ENCODE results near the gene TASP1. TPM values are rescaled to one million over a fixed set of nuclear protein-coding genes. Genes with fewer than 3 reads are reported as not detected.

Gene TASP1
- total RNA-seq, 6 experiments from 2014 or later, result 5.2 to 6.4 (median 6.0) TPM

GRCh38 chr20:13344671-13345070 lies 294.1 kb downstream of the TASP1 start:
- H3K27me3 Mint-ChIP-seq (ENCODE audit: insufficient read depth), result 0 out of 2 replicates have a peak, but pooled peaks cover 1% of the 10 kb centered on the region
- peaks cover 6% of the 10 kb centered on the region; the same call in 1 of the 2 replicates for H3K9me3 Mint-ChIP-seq
- H3K27ac Mint-ChIP-seq, result no peak overlapping the region
- peaks cover 12% of the 10 kb centered on the region for H3K4me1 Mint-ChIP-seq (ENCODE audit: low read depth)
- no peaks in the 10 kb centered on the region for H3K36me3 Mint-ChIP-seq (ENCODE audit: low read depth)
- no peak for DNase-seq
- no peak overlapping the region for H3K4me3 Mint-ChIP-seq
- no peak for TF ChIP-seq CTCF (IDR thresholded peaks at IDR 0.05)

GRCh38 chr20:13342469-13343242 lies 296.1 kb downstream of the TASP1 start:
- peaks cover 6% of the 10 kb centered on the region; the same call in 1 of the 2 replicates for H3K4me1 Mint-ChIP-seq (ENCODE audit: low read depth)
- TF ChIP-seq CTCF (IDR thresholded peaks at IDR 0.05), result no peak
- H3K9me3 Mint-ChIP-seq, result peaks cover 6% of the 10 kb centered on the region; the same call in 1 of the 2 replicates
- peak overlapping the region; percentile 65; the same call in 1 of the 2 replicates for H3K27ac Mint-ChIP-seq
- no peak overlapping the region for H3K4me3 Mint-ChIP-seq
- peak; percentile 22 for DNase-seq
- H3K36me3 Mint-ChIP-seq (ENCODE audit: low read depth), result no peaks in the 10 kb centered on the region
- 0 out of 2 replicates have a peak, but pooled peaks cover 1% of the 10 kb centered on the region for H3K27me3 Mint-ChIP-seq (ENCODE audit: insufficient read depth)

GRCh38 chr20:13341737-13342393 lies 296.9 kb downstream of the TASP1 start:
- TF ChIP-seq CTCF (IDR thresholded peaks at IDR 0.05), result no peak
- DNase-seq, result no peak
- H3K27ac Mint-ChIP-seq, result peak overlapping the region; percentile 65; the same call in 1 of the 2 replicates
- no peaks in the 10 kb centered on the region for H3K36me3 Mint-ChIP-seq (ENCODE audit: low read depth)
- peaks cover 6% of the 10 kb centered on the region; the same call in 1 of the 2 replicates for H3K9me3 Mint-ChIP-seq
- no peak overlapping the region for H3K4me3 Mint-ChIP-seq
- 0 out of 2 replicates have a peak, but pooled peaks cover 1% of the 10 kb centered on the region for H3K27me3 Mint-ChIP-seq (ENCODE audit: insufficient read depth)
- H3K4me1 Mint-ChIP-seq (ENCODE audit: low read depth), result peaks cover 6% of the 10 kb centered on the region; the same call in 1 of the 2 replicates

GRCh38 chr20:13340088-13340487 lies 298.6 kb downstream of the TASP1 start:
- Mint-ChIP-seq H3K4me3 (no peak overlapping the region), H3K4me1 (ENCODE audit: low read depth) (peaks cover 15% of the 10 kb centered on the region; the same call in 1 of the 2 replicates), H3K27ac (no peak overlapping the region), H3K36me3 (ENCODE audit: low read depth) (no peaks in the 10 kb centered on the region), H3K9me3 (peaks cover 13% of the 10 kb centered on the region), H3K27me3 (ENCODE audit: insufficient read depth) (0 out of 2 replicates have a peak, but pooled peaks cover 1% of the 10 kb centered on the region)
- no peak for DNase-seq
- TF ChIP-seq CTCF (IDR thresholded peaks at IDR 0.05), result no peak

Other genes with a start within 250 kb of the TASP1 start
- gene ESF1, start 146.0 kb upstream of the TASP1 start, total RNA-seq (2021; fragmentation: NEBNext Ultra II Directional; extraction: Animal tissue kit (Norgen Biotek cat#: 25700)), result 10 to 100 TPM; 12.6 to 14.8 (median 14.2) TPM
- 10 to 100 TPM; 15.3 to 21.9 (median 18.0) TPM for gene NDUFAF5, start 146.1 kb upstream of the TASP1 start, total RNA-seq (2021; fragmentation: NEBNext Ultra II Directional; extraction: Animal tissue kit (Norgen Biotek cat#: 25700))